ENCODE results near the gene IQGAP2. TPM values are rescaled to one million over a fixed set of nuclear protein-coding genes. Genes with fewer than 3 reads are reported as not detected.
A peak's percentile ranks its signal among the peaks of the same experiment; 100 is the strongest.
"Not testable (repeated sequence)": the region's sequence is repeated elsewhere in the genome, so short reads cannot be mapped to it uniquely, and the experiment has no call there.

The IQGAP2 gene
- total RNA-seq, 1 experiment from 2014 or later = not detected

GRCh38 chr5:76366596-76366995 is 36.5 kb upstream of the IQGAP2 start:
- Histone ChIP-seq H3K4me3 (no peak overlapping the region), H3F3A (ENCODE audit: insufficient read depth, low read depth) (peaks cover 15% of the 10 kb centered on the region; the same call in 1 of the 2 replicates), H3K4me1 (replicated peaks; ENCODE audit: insufficient read depth) (peaks cover 5% of the 10 kb centered on the region; the same call in 1 of the 2 replicates), H3K27me3 (ENCODE audit: insufficient read depth, low read depth) (no peaks in the 10 kb centered on the region), H3K9me2 (ENCODE audit: insufficient read depth) (no peaks in the 10 kb centered on the region), H3K79me2 (ENCODE audit: low read depth) (no peaks in the 10 kb centered on the region), H3K9me3 (ENCODE audit: insufficient read depth, low read depth) (no peaks in the 10 kb centered on the region), H3K4me2 (no peak overlapping the region), H3K36me3 (ENCODE audit: low read depth) (no peaks in the 10 kb centered on the region), H4K20me1 (ENCODE audit: insufficient read depth) (no peaks in the 10 kb centered on the region), H3K27ac (no peak overlapping the region), H2AFZ (no peak overlapping the region)
- DNase-seq = no peak
- BruUV-seq (replicated peaks) = no TSS peak
- POLR2A ChIA-PET (ENCODE audit: unreplicated experiment) = no interaction called here
- TF ChIP-seq EZH2 (IDR thresholded peaks at IDR 0.05; ENCODE audit: low read depth) (no peak), CTCF (conservative IDR thresholded peaks at IDR 0.05) (no peak)
- CTCF ChIA-PET = no interaction called here
- intact Hi-C loops (cut with micrococcal nuclease; ENCODE audit: unreplicated experiment) = no loop called here

- Histone ChIP-seq H3K4me3 (no peak overlapping the region), H3K9me2 (ENCODE audit: insufficient read depth) (no peaks in the 10 kb centered on the region), H4K20me1 (ENCODE audit: insufficient read depth) (no peaks in the 10 kb centered on the region), H3K4me2 (no peak overlapping the region), H3K4me1 (replicated peaks; ENCODE audit: insufficient read depth) (peaks cover 16% of the 10 kb centered on the region), H3K36me3 (ENCODE audit: low read depth) (no peaks in the 10 kb centered on the region), H2AFZ (no peak overlapping the region), H3K27ac (no peak overlapping the region), H3K79me2 (ENCODE audit: low read depth) (no peaks in the 10 kb centered on the region), H3K9me3 (ENCODE audit: insufficient read depth, low read depth) (no peaks in the 10 kb centered on the region), H3K27me3 (ENCODE audit: insufficient read depth, low read depth) (no peaks in the 10 kb centered on the region), H3F3A (ENCODE audit: insufficient read depth, low read depth) (peaks cover 24% of the 10 kb centered on the region; the same call in 1 of the 2 replicates)
- CTCF ChIA-PET = no interaction called here
- POLR2A ChIA-PET (ENCODE audit: unreplicated experiment) = no interaction called here
- DNase-seq = peak in 1 of 2 experiments; percentile 69
- no TSS peak for BruUV-seq (replicated peaks)
- intact Hi-C loops (cut with micrococcal nuclease; ENCODE audit: unreplicated experiment) = no loop called here
- TF ChIP-seq EZH2 (IDR thresholded peaks at IDR 0.05; ENCODE audit: low read depth) (no peak), CTCF (conservative IDR thresholded peaks at IDR 0.05) (no peak)
Observed at GRCh38 chr5:76367623-76368371, 35.3 kb upstream of the IQGAP2 start.

GRCh38 chr5:76368941-76369340 is 34.1 kb upstream of the IQGAP2 start:
- Histone ChIP-seq H3K4me2 (no peak overlapping the region), H3K79me2 (ENCODE audit: low read depth) (no peaks in the 10 kb centered on the region), H3F3A (ENCODE audit: insufficient read depth, low read depth) (peaks cover 30% of the 10 kb centered on the region; the same call in 1 of the 2 replicates), H4K20me1 (ENCODE audit: insufficient read depth) (no peaks in the 10 kb centered on the region), H3K36me3 (ENCODE audit: low read depth) (no peaks in the 10 kb centered on the region), H3K27me3 (ENCODE audit: insufficient read depth, low read depth) (no peaks in the 10 kb centered on the region), H3K9me3 (ENCODE audit: insufficient read depth, low read depth) (no peaks in the 10 kb centered on the region), H3K9me2 (ENCODE audit: insufficient read depth) (no peaks in the 10 kb centered on the region), H3K4me1 (replicated peaks; ENCODE audit: insufficient read depth) (peaks cover 21% of the 10 kb centered on the region), H3K27ac (no peak overlapping the region), H2AFZ (no peak overlapping the region), H3K4me3 (no peak overlapping the region)
- POLR2A ChIA-PET (ENCODE audit: unreplicated experiment) = no interaction called here
- TF ChIP-seq EZH2 (IDR thresholded peaks at IDR 0.05; ENCODE audit: low read depth) (no peak), CTCF (conservative IDR thresholded peaks at IDR 0.05) (no peak)
- intact Hi-C loops (cut with micrococcal nuclease; ENCODE audit: unreplicated experiment) = no loop called here
- no peak for DNase-seq
- CTCF ChIA-PET = no interaction called here
- no TSS peak for BruUV-seq (replicated peaks)

GRCh38 chr5:76369668-76370067 is 33.4 kb upstream of the IQGAP2 start:
- H3F3A ChIP-seq (ENCODE audit: insufficient read depth, low read depth) = peaks cover 30% of the 10 kb centered on the region; the same call in 1 of the 2 replicates
- H3K9me2 ChIP-seq (ENCODE audit: insufficient read depth); intact Hi-C loops (cut with micrococcal nuclease; ENCODE audit: unreplicated experiment); H2AFZ ChIP-seq; H3K79me2 ChIP-seq (ENCODE audit: low read depth); H3K4me2 ChIP-seq; H3K9me3 ChIP-seq (ENCODE audit: insufficient read depth, low read depth); POLR2A ChIA-PET (ENCODE audit: unreplicated experiment); CTCF ChIA-PET; H3K27ac ChIP-seq; H4K20me1 ChIP-seq (ENCODE audit: insufficient read depth); H3K4me3 ChIP-seq; DNase-seq; H3K27me3 ChIP-seq (ENCODE audit: insufficient read depth, low read depth); BruUV-seq (replicated peaks); H3K36me3 ChIP-seq (ENCODE audit: low read depth): not testable (repeated sequence)
- H3K4me1 ChIP-seq (replicated peaks; ENCODE audit: insufficient read depth) = peaks cover 21% of the 10 kb centered on the region
